Epidermal melanocyte (primary cell): Measurements from ENCODE around the gene FNBP1L.
"Not testable (repeated sequence)": the region's sequence is repeated elsewhere in the genome, so short reads cannot be mapped to it uniquely, and the experiment has no call there.

Experiments
- DNase-seq: peaks from one replicate; pipeline ENCODE4 v3.0.0; 2011; ENCODE audit warnings: low spot score; ENCODE audit not compliant: insufficient read length

The FNBP1L gene

DNA sequence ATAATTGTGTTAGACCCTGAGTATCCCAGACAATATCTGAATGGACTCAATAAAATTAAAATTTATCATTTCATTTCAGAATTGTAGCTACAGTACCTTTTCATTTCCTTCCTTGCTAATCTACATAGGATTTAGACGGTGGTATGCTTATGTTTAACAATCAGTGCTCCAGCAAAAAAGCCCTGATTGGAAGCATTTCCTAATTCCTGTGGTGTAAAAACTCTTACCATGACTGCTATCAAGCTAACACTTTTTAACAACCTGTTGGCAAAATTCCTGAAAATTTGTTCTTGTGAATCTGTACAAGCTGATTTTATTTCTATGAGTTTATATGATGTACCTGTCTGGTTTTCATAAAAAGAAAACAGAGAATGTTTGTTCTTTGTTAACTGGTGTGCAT, 5.2 kb upstream of the FNBP1L start:
- DNase-seq = no peak

DNA sequence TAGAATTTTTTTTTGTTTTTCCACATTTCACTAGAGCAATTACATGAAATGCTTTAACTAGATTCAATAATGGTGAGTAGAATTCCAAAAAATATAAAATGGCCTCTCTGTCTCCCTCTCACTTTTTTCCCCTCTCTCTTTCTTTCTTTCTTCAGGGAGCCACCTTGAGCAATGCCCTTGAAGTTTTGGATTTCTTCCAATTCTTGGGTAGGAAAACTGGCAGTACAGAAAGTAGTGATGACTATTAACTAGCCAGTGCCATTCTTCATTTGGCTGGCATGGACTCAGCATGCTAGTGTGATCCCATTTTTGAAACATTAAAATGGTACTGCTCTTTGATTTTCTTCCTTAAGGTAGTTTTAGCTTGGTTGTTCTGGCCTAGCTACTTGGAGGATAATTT, 4.5 kb upstream of the FNBP1L start:
- no peak for DNase-seq

DNA sequence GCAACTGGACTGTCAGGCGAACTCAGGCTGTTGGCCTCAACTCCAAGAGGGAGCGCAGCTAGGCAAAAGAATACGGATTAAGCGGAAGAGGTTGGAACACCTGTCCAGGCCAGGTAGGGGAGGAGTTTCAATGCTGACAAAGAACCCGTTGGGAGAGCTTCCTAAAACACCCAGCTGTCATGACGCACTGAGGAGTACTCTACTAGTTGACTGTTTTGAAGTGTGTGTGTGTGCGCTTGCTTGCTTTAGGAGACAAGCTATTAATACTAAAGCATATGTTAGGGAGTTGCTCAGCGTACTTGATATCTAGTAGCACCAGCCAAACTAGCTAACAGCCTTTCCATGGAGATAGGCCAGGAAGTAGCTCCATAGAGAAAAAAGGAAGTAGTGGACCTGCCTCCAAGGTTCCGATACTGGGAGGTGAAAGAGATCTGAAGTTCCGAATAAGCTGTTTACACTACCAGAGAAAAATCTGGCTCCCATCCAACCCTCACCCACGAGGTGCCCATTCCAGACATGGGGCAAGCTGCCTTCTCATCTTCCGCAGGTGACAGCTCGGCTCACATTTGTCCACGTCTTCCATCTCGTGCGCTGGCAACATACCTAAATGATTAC, 974 bp upstream of the FNBP1L start:
- no peak for DNase-seq

DNA sequence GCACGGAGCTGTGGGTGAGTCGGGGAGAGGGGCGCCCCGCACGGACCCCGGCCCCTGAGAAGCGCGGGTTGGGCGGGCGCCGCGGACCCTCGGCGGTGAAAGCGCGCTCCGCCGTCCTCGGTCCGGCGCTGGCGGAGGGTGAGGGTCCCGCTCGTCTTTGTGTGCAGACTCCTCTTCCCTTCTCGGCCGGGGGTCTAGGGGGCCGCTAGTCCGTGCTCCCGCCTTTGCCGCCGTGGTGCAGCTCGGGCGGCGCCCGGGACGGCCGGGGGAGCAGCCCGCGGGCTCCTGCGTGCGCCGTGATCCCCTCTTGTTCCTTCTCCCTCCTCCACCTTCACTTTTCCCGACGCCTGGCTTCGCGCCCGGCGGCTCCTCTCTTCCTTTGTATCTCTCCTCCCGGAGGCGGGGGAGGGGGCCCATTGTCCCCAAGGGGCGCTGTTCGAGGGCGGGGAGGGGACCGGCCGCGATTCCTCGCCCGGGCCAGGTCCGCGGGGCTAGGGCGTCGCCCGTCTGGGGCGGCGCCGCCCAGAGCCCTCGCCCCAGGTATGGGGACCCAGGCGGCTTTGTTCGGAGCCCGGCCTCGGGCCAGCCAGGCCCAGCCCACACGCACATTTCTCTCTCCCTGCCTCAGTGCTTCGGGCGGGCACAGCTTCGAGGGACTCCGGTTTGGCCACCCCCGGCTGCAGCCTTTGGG, 519 bp downstream of the FNBP1L start:
- DNase-seq = peak; percentile 43

DNA sequence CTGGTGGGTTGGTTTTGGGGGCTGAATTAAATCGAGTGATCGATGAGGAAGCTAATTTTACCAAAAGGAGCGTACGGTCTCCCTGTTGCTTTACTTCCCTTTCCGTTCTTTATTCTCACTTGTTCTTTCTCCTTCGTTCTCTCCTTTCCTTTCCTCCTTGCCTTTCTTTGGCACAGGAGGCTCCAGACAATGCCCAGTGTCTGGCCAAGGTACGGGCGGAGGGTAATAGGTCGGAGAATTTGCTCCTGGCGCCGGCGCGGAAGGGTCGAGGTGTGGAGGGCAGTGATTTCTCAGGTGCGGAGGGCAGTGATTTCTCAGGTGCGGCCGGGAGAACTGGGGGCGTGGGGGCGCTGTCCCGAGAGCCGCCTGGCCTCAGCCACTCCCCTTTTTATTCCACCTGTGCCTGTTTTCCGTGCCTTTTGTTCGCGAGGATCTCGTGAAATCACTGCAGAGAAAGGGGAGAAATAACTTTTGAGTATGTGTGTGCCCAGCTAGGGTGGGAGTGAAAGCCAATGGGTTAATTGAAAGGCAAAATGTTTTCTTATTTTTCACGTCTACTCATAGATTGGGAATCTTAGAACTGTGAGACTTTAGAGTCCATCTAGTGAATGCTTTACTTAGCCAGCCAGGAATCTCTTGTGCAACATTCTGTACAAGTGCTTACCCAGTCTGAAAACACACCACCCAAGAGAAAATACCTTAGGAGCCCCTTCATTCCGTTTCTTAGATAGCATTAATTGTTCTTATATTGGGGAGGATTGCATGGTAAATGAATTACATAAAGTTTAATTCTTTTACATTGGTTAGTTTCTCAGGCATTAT, 1.3 kb downstream of the FNBP1L start:
- no peak for DNase-seq

DNA sequence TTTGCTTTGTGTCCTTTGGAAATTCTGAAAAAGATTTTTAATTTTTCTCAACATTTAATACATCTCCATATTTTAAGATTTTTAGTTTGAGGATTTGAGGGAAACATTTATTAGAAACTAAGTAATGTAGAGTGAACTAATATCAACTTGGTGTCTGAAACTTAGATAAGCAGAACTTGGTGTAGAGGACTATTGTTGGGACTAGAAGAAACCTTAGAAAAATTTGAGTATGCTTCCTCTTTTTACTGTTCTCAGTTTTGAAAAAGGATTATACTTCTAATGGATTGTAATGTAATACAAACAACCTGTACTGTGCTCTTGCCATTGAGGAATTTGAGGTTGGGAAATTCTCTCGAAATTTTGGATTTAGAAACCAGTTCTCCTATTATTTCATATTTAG, 2.4 kb downstream of the FNBP1L start:
- no peak for DNase-seq

DNA sequence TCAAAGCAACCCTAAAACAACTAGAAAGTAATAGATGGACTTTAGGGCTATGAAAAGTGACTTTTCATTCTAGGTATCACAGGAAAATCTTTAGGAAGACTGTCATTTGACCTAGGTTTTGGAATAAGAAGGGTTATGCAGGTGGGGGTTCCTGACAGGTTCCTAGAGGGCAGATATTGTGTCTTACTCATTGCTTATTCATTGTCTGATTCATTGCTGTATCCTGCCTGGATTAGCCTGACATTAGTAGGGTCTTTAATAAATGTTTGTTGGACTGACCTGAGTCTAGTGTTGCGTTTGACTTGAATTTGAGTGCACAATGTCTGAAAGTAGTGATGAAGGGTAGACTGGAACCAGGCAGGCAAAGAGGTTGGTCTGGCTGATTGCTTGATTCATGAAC, 6.0 kb downstream of the FNBP1L start:
- DNase-seq = no peak

DNA sequence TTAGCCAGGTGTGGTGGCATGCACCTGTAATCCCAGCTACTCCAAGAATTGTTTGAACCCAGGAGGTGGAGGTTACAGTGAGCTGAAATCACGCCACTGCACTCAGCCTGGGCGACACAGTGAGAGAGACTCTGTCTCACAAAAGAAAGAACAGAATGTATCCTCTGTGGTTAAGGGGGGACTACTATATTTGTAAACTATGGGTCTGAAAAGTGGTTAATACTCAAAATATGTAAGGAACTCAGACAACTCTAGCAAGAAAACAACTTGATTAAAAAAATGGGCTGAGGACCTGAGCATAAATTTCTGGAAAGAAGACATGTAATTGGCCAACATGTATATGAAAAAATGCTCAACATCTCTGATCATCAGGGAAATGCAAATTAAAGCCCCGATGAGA, 11.2 kb downstream of the FNBP1L start:
- no peak for DNase-seq

DNA sequence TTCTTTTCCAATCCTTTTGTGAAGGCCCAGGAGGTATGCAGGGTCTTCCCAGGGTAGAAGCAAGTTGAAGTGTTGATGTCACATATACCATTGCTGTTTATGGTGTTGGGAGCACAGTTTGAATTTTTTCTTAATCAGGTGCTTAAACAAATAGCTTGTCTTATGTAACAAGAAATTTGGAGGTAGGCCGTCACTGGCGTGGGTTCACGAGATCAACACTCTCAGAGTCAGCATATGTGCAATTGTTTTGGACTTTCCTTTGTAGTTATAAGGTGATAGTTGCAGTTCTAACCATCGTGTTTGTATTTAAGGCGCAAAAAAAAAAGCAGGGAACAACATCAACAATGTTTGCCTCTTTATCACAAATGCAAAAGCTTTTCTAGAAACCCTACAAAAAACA, 13.3 kb downstream of the FNBP1L start:
- no peak for DNase-seq

DNA sequence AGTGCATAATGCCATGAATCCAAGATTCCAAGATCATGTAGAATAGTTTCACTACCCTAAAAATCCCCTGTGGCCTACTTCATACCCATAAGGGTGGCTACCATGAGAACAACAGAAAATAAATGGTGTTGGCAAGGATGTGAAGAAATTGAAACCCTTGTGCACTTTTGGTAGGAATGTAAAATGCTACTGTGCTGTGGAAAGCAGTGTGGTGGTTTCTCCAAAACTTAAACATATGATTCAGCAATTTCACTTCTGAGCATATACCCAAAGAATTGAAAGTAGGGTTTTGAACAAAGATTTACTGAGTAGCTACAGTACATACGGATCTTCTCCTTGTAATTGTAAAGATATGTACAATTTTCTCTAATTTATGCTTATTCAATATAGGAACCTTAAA, 16.0 kb downstream of the FNBP1L start:
- DNase-seq = no peak

DNA sequence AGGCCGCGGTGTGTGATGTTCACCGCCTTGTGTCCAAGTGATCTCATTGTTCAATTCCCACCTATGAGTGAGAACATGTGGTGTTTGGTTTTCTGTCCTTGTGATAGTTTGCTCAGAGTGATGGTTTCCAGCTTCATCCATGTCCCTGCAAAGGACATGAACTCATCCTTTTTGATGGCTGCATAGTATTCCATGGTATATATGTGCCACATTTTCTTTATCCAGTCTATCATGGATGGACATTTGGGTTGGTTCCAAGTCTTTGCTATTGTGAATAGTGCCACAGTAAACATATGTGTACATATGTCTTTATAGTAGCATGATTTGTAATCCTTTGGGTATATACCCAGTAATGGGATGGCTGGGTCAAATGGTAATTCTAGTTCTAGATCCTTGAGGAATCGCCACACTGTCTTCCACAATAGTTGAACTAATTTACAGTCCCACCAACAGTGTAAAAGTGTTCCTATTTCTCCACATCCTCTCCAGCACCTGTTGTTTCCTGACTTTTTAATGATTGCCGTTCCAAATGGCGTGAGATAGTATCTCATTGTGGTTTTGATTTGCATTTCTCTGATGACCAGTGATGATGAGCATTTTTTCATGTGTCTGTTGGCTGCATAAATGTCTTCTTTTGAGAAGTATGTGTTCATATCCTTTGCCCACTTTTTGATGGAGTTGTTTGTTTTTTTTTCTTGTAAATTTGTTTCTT, 17.6 kb downstream of the FNBP1L start:
- not testable (repeated sequence) for DNase-seq

DNA sequence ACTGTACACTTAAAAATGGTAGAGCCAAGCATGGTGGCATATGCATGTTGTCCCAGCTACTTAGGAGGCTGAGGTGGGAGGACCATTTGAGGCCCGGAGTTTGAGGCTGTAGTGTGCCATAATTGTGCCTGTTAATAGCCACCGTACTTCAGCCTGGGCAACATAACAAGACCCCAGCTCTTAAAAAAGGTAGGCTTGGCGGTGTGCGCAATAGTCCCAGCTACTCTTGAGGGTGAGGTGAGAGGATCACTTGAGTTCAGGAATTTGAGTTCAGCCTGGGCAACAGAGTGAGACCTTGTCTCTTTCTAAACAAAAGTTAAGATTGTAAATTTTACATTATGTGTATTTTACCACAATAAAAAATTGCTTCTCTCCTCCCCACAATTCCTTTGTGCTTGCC, 19.7 kb downstream of the FNBP1L start:
- no peak for DNase-seq

DNA sequence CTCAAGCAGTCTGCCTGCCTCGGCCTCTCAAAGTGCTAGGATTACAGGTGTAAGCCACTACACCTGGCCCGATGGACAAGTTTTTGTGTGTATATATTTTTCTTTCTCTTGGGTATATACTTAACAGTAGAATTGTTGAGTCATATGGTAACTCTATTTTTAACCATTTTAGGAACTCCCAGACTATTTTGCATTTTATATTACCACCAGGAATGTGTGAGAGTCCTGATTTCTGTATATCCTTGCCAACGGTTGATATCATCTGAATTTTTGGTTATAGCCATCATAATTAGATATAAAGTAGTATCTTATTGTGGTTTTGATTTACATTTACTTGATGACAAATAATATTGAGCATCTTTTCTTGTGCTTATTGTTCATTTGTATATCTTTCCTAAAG, 20.7 kb downstream of the FNBP1L start:
- DNase-seq = no peak

DNA sequence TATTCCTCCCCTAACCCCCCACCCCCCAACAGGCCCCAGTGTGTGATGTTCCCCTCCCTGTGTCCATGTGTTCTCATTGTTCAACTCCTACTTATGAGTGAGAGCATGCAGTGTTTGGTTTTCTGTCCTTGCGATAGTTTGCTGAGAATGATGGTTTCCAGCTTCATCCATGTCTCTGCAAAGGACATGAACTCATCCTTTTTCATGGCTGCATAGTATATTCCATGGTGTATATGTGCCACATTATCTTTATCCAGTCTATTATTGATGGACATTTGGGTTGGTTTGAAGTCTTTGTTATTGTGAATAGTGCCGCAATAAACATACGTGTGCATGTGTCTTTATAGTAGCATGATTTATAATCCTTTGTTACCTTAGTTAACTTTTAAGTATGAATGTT, 21.3 kb downstream of the FNBP1L start:
- not testable (repeated sequence) for DNase-seq

DNA sequence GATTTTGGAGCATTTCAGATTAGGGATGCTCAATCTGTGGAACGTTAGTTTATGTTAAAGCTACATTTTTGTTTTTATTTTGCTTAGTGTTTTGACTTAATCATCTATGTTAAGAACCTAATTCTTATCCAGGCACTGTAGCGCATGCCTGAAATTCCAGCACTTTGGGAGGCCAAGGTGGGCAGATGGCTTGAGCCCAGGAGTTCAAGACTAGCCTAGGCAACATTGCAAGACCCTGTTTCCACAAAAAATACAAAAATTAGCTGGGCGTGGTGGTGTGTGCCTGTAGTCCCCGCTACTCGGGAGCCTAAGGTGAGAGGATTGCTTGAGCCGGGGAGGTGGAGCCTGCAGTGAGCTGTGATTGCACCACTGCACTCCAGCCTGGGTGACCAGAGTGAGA, 23.4 kb downstream of the FNBP1L start:
- DNase-seq = no peak

DNA sequence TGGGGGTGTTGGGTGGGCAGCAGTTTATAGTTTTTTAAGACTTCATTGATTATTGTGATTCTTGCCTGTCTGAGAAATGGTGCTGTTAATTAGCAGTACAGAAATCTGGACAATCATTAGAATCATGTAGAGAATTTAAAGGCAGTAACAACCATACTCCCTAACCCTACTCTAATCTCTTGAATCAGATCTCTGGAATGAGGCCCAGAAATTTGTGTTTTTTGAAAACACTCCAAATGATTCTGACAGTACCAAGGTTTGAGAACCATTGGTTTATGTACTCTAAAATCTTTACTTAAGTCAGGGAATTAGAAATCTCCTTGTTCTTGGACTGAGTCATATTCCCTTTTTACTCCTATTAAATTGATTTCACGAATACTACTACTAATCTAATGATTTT, 24.0 kb downstream of the FNBP1L start:
- no peak for DNase-seq

DNA sequence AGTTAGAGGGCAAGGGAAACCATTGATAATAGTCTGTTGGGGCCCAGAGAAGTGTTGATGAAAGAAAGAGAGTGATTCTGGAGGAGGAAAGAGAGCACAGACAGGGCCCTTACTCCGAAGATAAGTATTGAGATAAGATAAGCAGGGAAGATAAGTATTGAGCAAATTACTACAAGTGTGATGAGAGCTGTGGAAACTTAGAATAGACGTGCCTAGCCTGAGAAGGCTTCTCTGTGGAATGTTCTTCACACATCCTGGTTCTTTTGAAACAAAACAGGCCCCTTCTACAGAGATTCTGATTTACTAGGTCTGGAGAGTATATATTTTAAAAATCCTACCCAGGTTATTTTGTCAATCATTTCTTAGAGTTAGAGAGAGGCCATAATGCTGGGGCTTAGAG, 26.4 kb downstream of the FNBP1L start:
- no peak for DNase-seq

DNA sequence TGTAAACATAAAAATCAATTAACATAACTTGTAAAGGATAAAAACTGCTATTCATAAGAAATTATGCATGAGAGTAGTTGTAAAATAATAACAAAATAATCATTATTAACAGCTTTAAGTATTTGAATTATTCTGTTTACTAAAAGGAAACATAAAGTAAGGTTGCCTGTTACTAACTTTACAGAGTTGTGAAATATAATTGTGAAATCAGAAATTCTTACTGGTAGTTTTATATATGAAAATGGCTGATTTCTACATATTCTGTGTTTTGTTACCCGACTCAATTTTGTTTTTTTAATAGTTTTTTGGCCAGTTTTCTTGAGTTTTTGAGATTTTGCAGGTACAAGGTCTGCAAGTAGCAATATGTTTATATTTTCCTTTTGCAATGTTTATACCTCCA, 27.8 kb downstream of the FNBP1L start:
- DNase-seq = no peak

DNA sequence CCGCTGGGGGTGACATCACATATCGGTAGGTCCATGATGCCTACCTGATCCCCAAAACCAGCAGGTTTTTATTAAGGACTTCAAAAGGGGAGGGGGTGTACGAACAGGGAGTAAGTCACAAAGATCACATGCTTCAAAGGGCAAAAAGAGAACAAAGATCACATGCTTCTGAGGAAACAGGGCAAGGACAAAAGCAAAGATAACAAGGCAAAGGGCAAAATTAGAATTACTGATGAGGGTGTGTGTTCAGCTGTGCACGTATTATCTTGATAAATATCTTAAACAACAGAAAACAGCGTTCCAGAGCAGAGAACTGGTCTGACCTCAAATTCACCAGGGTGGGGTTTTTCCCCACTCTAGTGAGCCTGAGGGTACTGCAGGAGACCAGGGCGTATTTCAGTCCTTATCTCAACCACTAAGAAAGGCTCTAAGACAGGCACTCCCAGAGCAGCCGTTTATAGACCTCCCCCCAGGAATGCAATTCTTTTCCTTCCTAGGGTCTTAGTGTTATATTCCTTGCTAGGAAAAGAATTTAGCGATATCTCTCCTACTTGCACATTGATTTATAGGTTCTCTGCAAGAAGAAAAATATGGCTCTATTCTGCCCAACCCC, 31.3 kb downstream of the FNBP1L start:
- not testable (repeated sequence) for DNase-seq

DNA sequence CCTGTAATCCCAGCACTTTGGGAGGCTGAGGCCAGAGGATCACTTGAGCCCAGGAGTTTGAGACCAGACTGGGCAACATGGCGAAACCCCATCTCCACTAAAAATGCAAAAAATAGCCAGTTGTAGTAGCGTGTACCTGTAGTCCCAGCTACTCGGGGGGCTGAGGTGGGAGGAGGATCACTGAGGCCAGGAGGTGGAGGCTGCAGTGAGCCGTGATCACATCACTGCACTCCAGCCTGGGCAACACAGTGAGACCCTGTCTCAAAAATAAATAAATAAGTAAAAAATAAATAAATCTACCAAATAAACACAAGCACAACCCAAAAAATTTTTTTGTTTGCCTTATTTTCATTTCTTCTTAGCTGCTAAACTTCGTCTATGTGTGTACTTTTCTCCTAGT, 34.0 kb downstream of the FNBP1L start:
- not testable (repeated sequence) for DNase-seq

DNA sequence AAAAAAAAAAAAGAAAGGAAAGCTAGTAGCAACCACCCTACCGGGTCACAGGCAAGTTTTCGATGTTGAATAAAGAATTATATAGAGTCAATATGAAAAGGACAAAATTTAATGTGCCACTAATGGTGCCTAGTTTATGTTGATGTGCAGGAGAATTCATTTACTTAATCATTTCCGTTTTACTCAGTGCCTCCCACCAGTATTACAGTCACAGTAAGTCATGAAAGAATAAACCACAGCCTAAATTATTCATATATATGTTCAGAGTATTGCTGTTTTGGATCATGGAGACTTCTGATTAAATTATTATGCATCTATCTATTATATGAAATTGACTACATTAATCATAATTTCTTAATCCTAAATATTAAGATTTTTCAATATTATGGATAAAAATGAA, 35.3 kb downstream of the FNBP1L start:
- no peak for DNase-seq

DNA sequence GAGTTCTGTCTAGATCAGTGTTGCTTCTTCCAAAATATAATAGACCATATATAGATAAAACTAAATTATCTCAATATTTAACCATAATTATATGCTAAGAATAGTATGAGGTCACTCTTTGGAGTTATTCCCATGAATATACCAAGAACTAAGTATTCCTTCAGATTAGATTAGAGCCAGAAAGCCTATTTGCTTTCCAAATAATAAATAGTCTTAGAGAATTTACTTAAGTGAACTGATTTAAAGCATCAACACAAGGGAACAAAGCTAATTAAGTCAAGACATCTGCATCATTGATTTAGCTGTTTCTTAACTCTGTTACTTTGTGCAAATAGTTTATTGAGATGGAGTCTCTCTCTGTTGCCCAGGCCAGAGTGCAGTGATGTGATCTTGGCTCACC, 35.7 kb downstream of the FNBP1L start:
- DNase-seq = no peak
